NCI-H226 (cell line): ENCODE results near the gene NRG3.

Source experiments
- DNase-seq: peaks from one replicate; pipeline ENCODE4 v3.0.0-alpha.2; 2015

The NRG3 gene

GRCh38 chr10:82742898-82743297, 867.9 kb downstream of the NRG3 start:
- no peak for DNase-seq

GRCh38 chr10:82750538-82750937, 875.5 kb downstream of the NRG3 start:
- no peak for DNase-seq

GRCh38 chr10:82757397-82757796, 882.4 kb downstream of the NRG3 start:
- DNase-seq = no peak

- DNase-seq = no peak
These were observed 882.9 kb downstream of the NRG3 start for GRCh38 chr10:82757901-82758300.

- DNase-seq = no peak
These were observed 884.1 kb downstream of the NRG3 start for GRCh38 chr10:82759050-82759449.

GRCh38 chr10:82762641-82763040, 887.6 kb downstream of the NRG3 start:
- DNase-seq = no peak

GRCh38 chr10:82768040-82768439, 893.0 kb downstream of the NRG3 start:
- DNase-seq = no peak

GRCh38 chr10:82778908-82779307, 903.9 kb downstream of the NRG3 start:
- DNase-seq = no peak

GRCh38 chr10:82796510-82796909, 921.5 kb downstream of the NRG3 start:
- no peak for DNase-seq

- no peak for DNase-seq
These were observed 926.3 kb downstream of the NRG3 start for GRCh38 chr10:82801289-82801688.

- no peak for DNase-seq
These were observed 936.6 kb downstream of the NRG3 start for GRCh38 chr10:82811621-82812020.

GRCh38 chr10:82813856-82814255, 938.9 kb downstream of the NRG3 start:
- no peak for DNase-seq

- DNase-seq = no peak
These were observed 939.6 kb downstream of the NRG3 start for GRCh38 chr10:82814635-82815034.

- no peak for DNase-seq
These were observed 940.7 kb downstream of the NRG3 start for GRCh38 chr10:82815680-82816079.

GRCh38 chr10:82817676-82818422, 942.9 kb downstream of the NRG3 start:
- DNase-seq = no peak

GRCh38 chr10:82821043-82821442, 946.0 kb downstream of the NRG3 start:
- DNase-seq = no peak

GRCh38 chr10:82826132-82826531, 951.1 kb downstream of the NRG3 start:
- DNase-seq = no peak

- DNase-seq = no peak
These were observed 952.9 kb downstream of the NRG3 start for GRCh38 chr10:82827901-82828300.

- no peak for DNase-seq
These were observed 972.2 kb downstream of the NRG3 start for GRCh38 chr10:82847242-82847641.

GRCh38 chr10:82850191-82850590, 975.2 kb downstream of the NRG3 start:
- no peak for DNase-seq

- no peak for DNase-seq
These were observed 982.1 kb downstream of the NRG3 start for GRCh38 chr10:82856957-82857613.

GRCh38 chr10:82861889-82862288, 986.9 kb downstream of the NRG3 start:
- no peak for DNase-seq

GRCh38 chr10:82865366-82865765, 990.4 kb downstream of the NRG3 start:
- DNase-seq = no peak

- no peak for DNase-seq
These were observed 991.5 kb downstream of the NRG3 start for GRCh38 chr10:82866424-82867020.
